PC-3 (cell line): Measurements from ENCODE around the gene PPM1L. TPM values are rescaled to one million over a fixed set of nuclear protein-coding genes. Genes with fewer than 3 reads are reported as not detected.

ENCODE experiments used
- ATAC-seq: fragments of 200-7000 bp; cut with Tn5 transposase; 2 replicates; pipeline ENCODE4 v1.9.1; 2020; ENCODE audit warnings: mild to moderate bottlenecking, moderate library complexity
- BruUV-seq: library from RNA; stranded (reverse); fragments of 400-500 nt; replicated peaks from 2 replicates; lab custom pipeline; 2021; lab: Mats Ljungman, UMichigan
- CTCF ChIA-PET: fragments of 300-600 bp; sonication (Branson Sonifier 250); formaldehyde crosslinking; loops from one replicate; lab custom pipeline; 2022; ENCODE audit warnings: antibody characterized with exemption; lab: Charles Lee
- POLR2A ChIA-PET: fragments of 300-600 bp; sonication (Branson Sonifier 250); formaldehyde crosslinking; loops from one replicate; lab custom pipeline; 2022; ENCODE audit warnings: antibody characterized with exemption; ENCODE audit not compliant: unreplicated experiment; lab: Charles Lee
- DNase-seq: peaks from one replicate; pipeline ENCODE4 v3.0.0-alpha.2; 2015
- H2AFZ ChIP-seq: fragments of 300-600 bp; sonication (generic); 2 replicates; pipeline ENCODE4 v1.6.0; 2016; ENCODE audit warnings: antibody characterized with exemption, low read length
- H3F3A ChIP-seq: fragments of 300-600 bp; sonication (generic); one replicate; pipeline ENCODE4 v1.6.0; 2017; ENCODE audit warnings: antibody characterized with exemption, low read length, control low read depth, mild to moderate bottlenecking; ENCODE audit not compliant: unreplicated experiment
- H3K27ac ChIP-seq: fragments of 300-600 bp; sonication (generic); 2 replicates; pipeline ENCODE4 v1.5.1; 2016; ENCODE audit warnings: mild to moderate bottlenecking, low read length
- H3K27me3 ChIP-seq: fragments of 300-600 bp; sonication (generic); 2 replicates; pipeline ENCODE4 v1.6.1; 2016; ENCODE audit warnings: low read length, mixed read lengths
- H3K36me3 ChIP-seq: fragments of 300-600 bp; sonication (generic); 2 replicates; pipeline ENCODE4 v1.6.1; 2016; ENCODE audit warnings: low read depth, mixed run types, low read length, mixed read lengths
- H3K4me1 ChIP-seq: fragments of 300-600 bp; sonication (generic); 2 replicates; pipeline ENCODE4 v1.5.1; 2016; ENCODE audit warnings: low read length; ENCODE audit not compliant: insufficient read depth
- H3K4me2 ChIP-seq: fragments of 300-600 bp; sonication (generic); 2 replicates; pipeline ENCODE4 v1.6.0; 2016; ENCODE audit warnings: low read length
- H3K4me3 ChIP-seq: fragments of 300-600 bp; sonication (generic); 2 replicates; pipeline ENCODE4 v1.5.1; 2016; ENCODE audit warnings: mild to moderate bottlenecking, low read length, mixed read lengths
- H3K79me2 ChIP-seq: fragments of 300-600 bp; sonication (generic); 2 replicates; pipeline ENCODE4 v1.6.1; 2017; ENCODE audit warnings: low read length, mixed read lengths
- H3K9ac ChIP-seq: fragments of 300-600 bp; sonication (generic); 2 replicates; pipeline ENCODE4 v1.6.0; 2016; ENCODE audit warnings: mild to moderate bottlenecking, low read length
- H3K9me2 ChIP-seq: fragments of 300-600 bp; sonication (generic); replicated peaks from 2 replicates; pipeline ENCODE4 v1.6.1; 2016; ENCODE audit warnings: mixed run types, low read length, mixed read lengths
- H3K9me3 ChIP-seq: fragments of 300-600 bp; sonication (generic); 2 replicates; pipeline ENCODE4 v1.6.1; 2016; ENCODE audit warnings: low read length, mixed read lengths
- H4K20me1 ChIP-seq: fragments of 300-600 bp; sonication (generic); 2 replicates; pipeline ENCODE4 v1.6.1; 2016; ENCODE audit warnings: low read length, mixed read lengths
- CTCF ChIP-seq: fragments of 300-600 bp; sonication (generic); conservative IDR thresholded peaks from 2 replicates; pipeline ENCODE4 v1.5.1; 2017; ENCODE audit warnings: antibody characterized with exemption, low read depth, mild to moderate bottlenecking, low read length
- EZH2 ChIP-seq: fragments of 300-600 bp; sonication (generic); IDR thresholded peaks from one replicate; pipeline ENCODE4 v1.6.1; 2017; ENCODE audit warnings: antibody characterized with exemption, mild to moderate bottlenecking, low read length; ENCODE audit not compliant: unreplicated experiment
- EZH2phosphoT487 ChIP-seq: fragments of 300-600 bp; sonication (generic); IDR thresholded peaks from 2 replicates; pipeline ENCODE4 v1.6.1; 2018; ENCODE audit warnings: mild to moderate bottlenecking, antibody characterized with exemption, low read length, borderline replicate concordance
- intact Hi-C: fragments of 100-400 bp; cut with micrococcal nuclease; formaldehyde crosslinking; loops from 2 replicates; pipeline ENCODE4 v1.9.0; 2023
- total RNA-seq: library from RNA; depleted of rRNA; stranded (reverse); fragments of >200 nt; gene quantifications from 2 replicates; pipeline ENCODE4 v1.2.3, GENCODE V29; 2014

The PPM1L gene
- total RNA-seq, 1 experiment from 2014 or later: 7.0 TPM

- Histone ChIP-seq H3K9ac (peak within 1 kb of the TSS; percentile 81), H3K9me3 (no peaks in the 10 kb centered on the region), H4K20me1 (no peaks in the 10 kb centered on the region), H3K9me2 (no peaks in the 10 kb centered on the region), H3K27me3 (no peaks in the 10 kb centered on the region), H3F3A (peaks cover 3% of the 10 kb centered on the region), H3K4me2 (peak within 1 kb of the TSS; percentile 89), H3K27ac (peak within 1 kb of the TSS; percentile 55), H2AFZ (peak within 1 kb of the TSS; percentile 85), H3K36me3 (peaks cover 25% of the 10 kb centered on the region), H3K4me1 (peaks cover 72% of the 10 kb centered on the region), H3K4me3 (peak within 1 kb of the TSS; percentile 89), H3K79me2 (peaks cover 46% of the 10 kb centered on the region)
- no TSS peak for BruUV-seq
- TF ChIP-seq EZH2phosphoT487: peak; percentile 97
- TF ChIP-seq EZH2: no peak
- ChIA-PET POLR2A (no interaction called here), CTCF (interaction anchor here (0.6 kb wide), 1 partner anchor 269 kb away, joined by 3 read pairs; no protein-coding TSS in a partner anchor)
- peak; percentile 65 for DNase-seq
- ATAC-seq: peak; percentile 72
- intact Hi-C loops: loop anchor here (1.0 to 5.0 kb wide), 4 partner anchors 35 to 168 kb away; no protein-coding TSS in a partner anchor
Measured at GRCh38 chr3:161104561-161105551, 348.8 kb downstream of the PPM1L start, which contains the start of gene B3GALNT1. Gene B3GALNT1 (minus strand): TSS chr3:161105349. CDS start chr3:161086754, 18,595 bp downstream.

- H3K36me3 ChIP-seq: peaks cover 7% of the 10 kb centered on the region
- intact Hi-C loops: loop anchor here (5.0 kb wide), 1 partner anchor 40 kb away; no protein-coding TSS in a partner anchor
- no peaks in the 10 kb centered on the region for H3K9me2 ChIP-seq
- ATAC-seq (no peak), DNase-seq (peak; percentile 78)
- peaks cover 3% of the 10 kb centered on the region for H3F3A ChIP-seq
- peak overlapping the region; percentile 89 for H3K4me2 ChIP-seq
- ChIA-PET CTCF (interaction anchor here (0.7 kb wide), 1 partner anchor 314 kb away, joined by 3 read pairs; no protein-coding TSS in a partner anchor), POLR2A (no interaction called here)
- no peak overlapping the region for H3K4me3 ChIP-seq
- H3K79me2 ChIP-seq: peaks cover 31% of the 10 kb centered on the region
- no peak overlapping the region for H2AFZ ChIP-seq
- no peaks in the 10 kb centered on the region for H3K9me3 ChIP-seq
- peak overlapping the region; percentile 79 for H3K27ac ChIP-seq
- no peaks in the 10 kb centered on the region for H4K20me1 ChIP-seq
- H3K27me3 ChIP-seq: no peaks in the 10 kb centered on the region
- H3K9ac ChIP-seq: no peak overlapping the region
- BruUV-seq: no TSS peak
- H3K4me1 ChIP-seq: peaks cover 58% of the 10 kb centered on the region
- TF ChIP-seq EZH2: no peak
- no peak for TF ChIP-seq CTCF
- no peak for TF ChIP-seq EZH2phosphoT487
Measured at GRCh38 chr3:161107311-161107710, 351.3 kb downstream of the PPM1L start.

- Histone ChIP-seq H3K9me2 (no peaks in the 10 kb centered on the region), H3K36me3 (no peaks in the 10 kb centered on the region), H3K9ac (peak overlapping the region; percentile 30), H3K9me3 (no peaks in the 10 kb centered on the region), H2AFZ (no peak overlapping the region), H3K27ac (peak overlapping the region; percentile 79), H3F3A (peaks cover 3% of the 10 kb centered on the region), H3K4me1 (peaks cover 49% of the 10 kb centered on the region), H3K27me3 (no peaks in the 10 kb centered on the region), H3K79me2 (peaks cover 16% of the 10 kb centered on the region), H3K4me2 (0 out of 2 replicates have a peak overlapping the region, but pooled peaks have one; percentile 0), H3K4me3 (no peak overlapping the region), H4K20me1 (no peaks in the 10 kb centered on the region)
- ATAC-seq: peak; percentile 41
- intact Hi-C loops: loop anchor here (5.0 kb wide), 1 partner anchor 38 kb away; no protein-coding TSS in a partner anchor
- DNase-seq: peak; percentile 96
- TF ChIP-seq EZH2phosphoT487 (no peak), EZH2 (no peak), CTCF (no peak)
- BruUV-seq: no TSS peak
- ChIA-PET POLR2A (no interaction called here), CTCF (no interaction called here)
Measured at GRCh38 chr3:161108840-161109239, 352.8 kb downstream of the PPM1L start.
